ENCODE data around the gene ATP2B3. TPM values are rescaled to one million over a fixed set of nuclear protein-coding genes. Genes with fewer than 3 reads are reported as not detected.
A peak's percentile ranks its signal among the peaks of the same experiment; 100 is the strongest.

The ATP2B3 gene
- polyA plus RNA-seq, 3 donors = 0.01 TPM; not detected in 2

DNA sequence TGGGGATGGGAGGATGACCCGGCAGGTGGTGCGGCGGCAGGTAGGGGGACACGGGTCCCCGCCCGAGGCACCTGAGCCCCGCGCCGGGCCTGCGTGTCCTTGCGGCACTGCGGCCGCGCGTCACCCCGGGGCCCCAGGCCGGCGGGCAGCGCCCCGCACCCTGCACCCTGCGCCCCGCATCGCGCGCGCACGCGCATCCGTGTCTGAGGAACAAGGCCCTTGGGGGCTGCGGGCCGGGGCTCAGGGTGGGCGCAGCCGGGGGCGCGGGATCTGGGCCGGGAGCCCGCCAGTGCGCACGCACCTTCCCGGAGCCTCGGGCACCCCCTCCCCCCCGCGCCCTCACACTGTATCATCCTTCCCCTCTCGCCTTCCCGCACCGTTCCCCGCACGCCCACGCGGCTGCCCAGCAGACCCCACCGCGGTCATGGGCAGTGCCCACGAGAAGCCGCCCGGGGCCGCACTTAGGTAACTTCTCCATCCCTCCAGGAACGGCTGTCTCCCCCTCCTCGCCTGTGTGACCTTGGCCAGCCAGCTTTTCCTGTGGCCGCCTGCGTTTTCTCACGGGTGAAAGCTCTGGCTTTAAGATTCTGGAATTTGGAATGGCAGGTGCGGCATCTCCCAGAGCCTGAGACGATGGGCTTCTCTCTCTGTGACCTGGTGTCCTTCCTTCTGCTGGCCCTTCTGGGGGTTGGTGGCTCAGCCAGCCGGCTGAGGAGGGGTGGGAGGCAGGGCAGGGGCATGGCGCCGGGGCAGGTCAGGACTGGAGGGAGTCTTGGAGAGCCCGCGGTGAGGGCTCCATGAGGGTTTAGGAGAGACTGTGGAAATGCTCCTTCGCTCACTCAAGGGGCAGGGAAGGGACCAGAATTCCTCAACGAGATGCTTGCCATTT is 748 bp downstream of the ATP2B3 start:
- intact Hi-C loops (cut with micrococcal nuclease) = no loop called here
- Histone ChIP-seq H3K9ac (ENCODE audit: insufficient read depth, low read length, poor library complexity, severe bottlenecking) (no peak overlapping the region), H3K79me2 (ENCODE audit: insufficient read depth, low read length) (no peaks in the 10 kb centered on the region), H3K4me2 (replicated peaks; ENCODE audit: extremely low read depth, low read length, poor library complexity, severe bottlenecking) (no peak overlapping the region), H4K20me1 (ENCODE audit: insufficient read depth, low read length) (no peaks in the 10 kb centered on the region), H3K36me3 (replicated peaks in 1 of 2; ENCODE audit: control insufficient read depth in 1 of 2, insufficient read depth in 2 of 2, low read length in 2 of 2) (no peaks in the 10 kb centered on the region), H3K4me3 (replicated peaks in 1 of 3; ENCODE audit: low read depth in 2 of 3, low read length in 3 of 3) (no peak overlapping the region), H2AFZ (ENCODE audit: insufficient read depth, low read depth, low read length, poor library complexity, severe bottlenecking) (no peak overlapping the region), H3K9me3 (replicated peaks in 1 of 2; ENCODE audit: control insufficient read depth in 1 of 2, insufficient read depth in 1 of 2, low read length in 2 of 2) (no peaks in the 10 kb centered on the region), H3K4me1 (ENCODE audit: control insufficient read depth in 1 of 2, insufficient read depth in 2 of 2, low read length in 2 of 2) (no peaks in the 10 kb centered on the region), H3K27ac (ENCODE audit: low read depth in 1 of 2, low read length in 2 of 2) (no peak overlapping the region), H3K27me3 (ENCODE audit: control insufficient read depth in 2 of 2, insufficient read depth in 2 of 2, low read length in 2 of 2) (peaks cover 6 to 23% of the 10 kb centered on the region in 2 donors)
- TF ChIP-seq CTCF (IDR thresholded peaks at IDR 0.05) = no peak
- no peak for DNase-seq
- WGBS (ENCODE audit: insufficient coverage) = 0% methylated on average over 12 of the region's 70 CpGs
- Mint-ChIP-seq H3K4me3 (peak overlapping the region in 1 of 2 donors; percentile 81), H3K36me3 (no peaks in the 10 kb centered on the region), H3K27ac (no peak overlapping the region), H3K4me1 (no peaks in the 10 kb centered on the region), H3K27me3 (ENCODE audit: low read depth in 3 of 3) (peaks cover 25 to 56% (median 44%) of the 10 kb centered on the region in 3 donors), H3K9me3 (peaks cover 0 to 4% (median 0%) of the 10 kb centered on the region in 7 donors)

GRCh38 chrX:153519569-153520286 is 2.3 kb downstream of the ATP2B3 start:
- Histone ChIP-seq H3K27ac (ENCODE audit: low read depth in 1 of 2, low read length in 2 of 2) (no peak overlapping the region), H4K20me1 (ENCODE audit: insufficient read depth, low read length) (no peaks in the 10 kb centered on the region), H2AFZ (ENCODE audit: insufficient read depth, low read depth, low read length, poor library complexity, severe bottlenecking) (no peak overlapping the region), H3K9me3 (replicated peaks in 1 of 2; ENCODE audit: control insufficient read depth in 1 of 2, insufficient read depth in 1 of 2, low read length in 2 of 2) (no peaks in the 10 kb centered on the region), H3K36me3 (replicated peaks in 1 of 2; ENCODE audit: control insufficient read depth in 1 of 2, insufficient read depth in 2 of 2, low read length in 2 of 2) (no peaks in the 10 kb centered on the region), H3K4me1 (ENCODE audit: control insufficient read depth in 1 of 2, insufficient read depth in 2 of 2, low read length in 2 of 2) (no peaks in the 10 kb centered on the region), H3K27me3 (ENCODE audit: control insufficient read depth in 2 of 2, insufficient read depth in 2 of 2, low read length in 2 of 2) (peaks cover 6 to 23% of the 10 kb centered on the region in 2 donors), H3K79me2 (ENCODE audit: insufficient read depth, low read length) (no peaks in the 10 kb centered on the region), H3K4me3 (replicated peaks in 1 of 3; ENCODE audit: low read depth in 2 of 3, low read length in 3 of 3) (no peak overlapping the region), H3K4me2 (replicated peaks; ENCODE audit: extremely low read depth, low read length, poor library complexity, severe bottlenecking) (no peak overlapping the region), H3K9ac (ENCODE audit: insufficient read depth, low read length, poor library complexity, severe bottlenecking) (no peak overlapping the region)
- peak overlapping the region in 1 of 2 donors; percentile 30 for H3K4me3 Mint-ChIP-seq
- peaks cover 27 to 59% (median 47%) of the 10 kb centered on the region in 3 donors for H3K27me3 Mint-ChIP-seq (ENCODE audit: low read depth in 3 of 3)
- intact Hi-C loops (cut with micrococcal nuclease) = no loop called here
- DNase-seq = no peak
- no peaks in the 10 kb centered on the region for H3K36me3 Mint-ChIP-seq
- H3K4me1 Mint-ChIP-seq = no peaks in the 10 kb centered on the region
- peaks cover 0 to 4% (median 0%) of the 10 kb centered on the region in 7 donors for H3K9me3 Mint-ChIP-seq
- H3K27ac Mint-ChIP-seq = no peak overlapping the region
- WGBS (ENCODE audit: insufficient coverage) = 71% methylated on average over 8 of the region's 21 CpGs
- TF ChIP-seq CTCF (IDR thresholded peaks at IDR 0.05) = no peak

Measured in CD14-positive monocyte (primary cell).